ENCODE results near the gene SHFL.

SHFL gene

GRCh38 chr19:10124429-10124828, 38.3 kb downstream of the SHFL start:
- H3K4me3 ChIP-seq (ENCODE audit: low read length), result no peak overlapping the region
- H3K4me1 ChIP-seq (ENCODE audit: insufficient read depth, low read length), result no peaks in the 10 kb centered on the region
- H3K9ac ChIP-seq (ENCODE audit: low read depth, low read length), result no peak overlapping the region
- peaks cover 20% of the 10 kb centered on the region for H3K36me3 ChIP-seq (ENCODE audit: insufficient read depth, low read depth, low read length)
- H3K27me3 ChIP-seq (ENCODE audit: insufficient read depth, low read length), result no peaks in the 10 kb centered on the region
- H3K9me3 ChIP-seq (ENCODE audit: insufficient read depth, low read depth, low read length), result no peaks in the 10 kb centered on the region
- no peak overlapping the region for H3K27ac ChIP-seq (ENCODE audit: low read length)

- H3K27me3 ChIP-seq (ENCODE audit: insufficient read depth, low read length), result no peaks in the 10 kb centered on the region
- peaks cover 37% of the 10 kb centered on the region for H3K36me3 ChIP-seq (ENCODE audit: insufficient read depth, low read depth, low read length)
- no peak overlapping the region for H3K27ac ChIP-seq (ENCODE audit: low read length)
- H3K4me3 ChIP-seq (ENCODE audit: low read length), result no peak overlapping the region
- H3K9me3 ChIP-seq (ENCODE audit: insufficient read depth, low read depth, low read length), result no peaks in the 10 kb centered on the region
- H3K4me1 ChIP-seq (ENCODE audit: insufficient read depth, low read length), result no peaks in the 10 kb centered on the region
- H3K9ac ChIP-seq (ENCODE audit: low read depth, low read length), result no peak overlapping the region
Observed at GRCh38 chr19:10126213-10126639, 40.1 kb downstream of the SHFL start.

- H3K9me3 ChIP-seq (ENCODE audit: insufficient read depth, low read depth, low read length), result no peaks in the 10 kb centered on the region
- peaks cover 90% of the 10 kb centered on the region for H3K36me3 ChIP-seq (ENCODE audit: insufficient read depth, low read depth, low read length)
- H3K27me3 ChIP-seq (ENCODE audit: insufficient read depth, low read length), result no peaks in the 10 kb centered on the region
- H3K4me1 ChIP-seq (ENCODE audit: insufficient read depth, low read length), result no peaks in the 10 kb centered on the region
- H3K27ac ChIP-seq (ENCODE audit: low read length), result no peak overlapping the region
- no peak overlapping the region for H3K9ac ChIP-seq (ENCODE audit: low read depth, low read length)
- H3K4me3 ChIP-seq (ENCODE audit: low read length), result no peak overlapping the region
Observed at GRCh38 chr19:10132905-10133304, 46.8 kb downstream of the SHFL start.

- Histone ChIP-seq H3K4me3 (ENCODE audit: low read length) (no peak overlapping the region), H3K27ac (ENCODE audit: low read length) (no peak overlapping the region), H3K36me3 (ENCODE audit: insufficient read depth, low read depth, low read length) (peaks cover 93% of the 10 kb centered on the region), H3K9ac (ENCODE audit: low read depth, low read length) (no peak overlapping the region), H3K9me3 (ENCODE audit: insufficient read depth, low read depth, low read length) (no peaks in the 10 kb centered on the region), H3K27me3 (ENCODE audit: insufficient read depth, low read length) (no peaks in the 10 kb centered on the region), H3K4me1 (ENCODE audit: insufficient read depth, low read length) (no peaks in the 10 kb centered on the region)
Observed at GRCh38 chr19:10133596-10133995, 47.5 kb downstream of the SHFL start.

GRCh38 chr19:10134040-10134439, 47.9 kb downstream of the SHFL start:
- no peak overlapping the region for H3K9ac ChIP-seq (ENCODE audit: low read depth, low read length)
- no peak overlapping the region for H3K4me3 ChIP-seq (ENCODE audit: low read length)
- H3K27ac ChIP-seq (ENCODE audit: low read length), result no peak overlapping the region
- H3K9me3 ChIP-seq (ENCODE audit: insufficient read depth, low read depth, low read length), result no peaks in the 10 kb centered on the region
- H3K4me1 ChIP-seq (ENCODE audit: insufficient read depth, low read length), result no peaks in the 10 kb centered on the region
- peaks cover 95% of the 10 kb centered on the region for H3K36me3 ChIP-seq (ENCODE audit: insufficient read depth, low read depth, low read length)
- H3K27me3 ChIP-seq (ENCODE audit: insufficient read depth, low read length), result no peaks in the 10 kb centered on the region

GRCh38 chr19:10135551-10136334, 49.6 kb downstream of the SHFL start:
- H3K27me3 ChIP-seq (ENCODE audit: insufficient read depth, low read length), result no peaks in the 10 kb centered on the region
- H3K27ac ChIP-seq (ENCODE audit: low read length), result no peak overlapping the region
- no peak overlapping the region for H3K4me3 ChIP-seq (ENCODE audit: low read length)
- H3K9ac ChIP-seq (ENCODE audit: low read depth, low read length), result no peak overlapping the region
- no peaks in the 10 kb centered on the region for H3K4me1 ChIP-seq (ENCODE audit: insufficient read depth, low read length)
- peaks cover 99% of the 10 kb centered on the region for H3K36me3 ChIP-seq (ENCODE audit: insufficient read depth, low read depth, low read length)
- no peaks in the 10 kb centered on the region for H3K9me3 ChIP-seq (ENCODE audit: insufficient read depth, low read depth, low read length)

DNA sequence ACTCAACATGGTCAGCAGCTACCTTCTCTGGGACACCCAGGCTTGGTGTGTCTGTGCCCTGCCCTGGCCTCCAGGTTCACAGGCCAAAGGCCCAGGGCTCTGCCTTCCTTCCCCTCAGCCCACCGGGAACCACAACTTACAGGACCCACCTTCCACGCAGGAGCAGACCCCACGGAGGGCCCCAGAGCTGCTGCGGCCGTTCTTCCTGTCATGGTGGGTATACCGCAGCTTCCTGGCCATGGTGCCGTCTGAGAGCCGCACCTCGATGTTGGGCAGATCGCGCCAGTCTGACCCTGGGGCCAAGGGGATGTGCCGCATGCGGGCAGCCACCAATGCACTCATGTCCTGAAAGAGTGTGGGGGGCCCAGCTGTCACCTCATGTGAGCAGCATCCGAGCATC, 50.8 kb downstream of the SHFL start:
- H3K9ac ChIP-seq (ENCODE audit: low read depth, low read length), result no peak overlapping the region
- no peaks in the 10 kb centered on the region for H3K4me1 ChIP-seq (ENCODE audit: insufficient read depth, low read length)
- H3K4me3 ChIP-seq (ENCODE audit: low read length), result no peak overlapping the region
- no peak overlapping the region for H3K27ac ChIP-seq (ENCODE audit: low read length)
- peaks cover 99% of the 10 kb centered on the region for H3K36me3 ChIP-seq (ENCODE audit: insufficient read depth, low read depth, low read length)
- no peaks in the 10 kb centered on the region for H3K9me3 ChIP-seq (ENCODE audit: insufficient read depth, low read depth, low read length)
- H3K27me3 ChIP-seq (ENCODE audit: insufficient read depth, low read length), result no peaks in the 10 kb centered on the region

- H3K4me1 ChIP-seq (ENCODE audit: insufficient read depth, low read length), result no peaks in the 10 kb centered on the region
- H3K4me3 ChIP-seq (ENCODE audit: low read length), result no peak overlapping the region
- no peak overlapping the region for H3K9ac ChIP-seq (ENCODE audit: low read depth, low read length)
- no peak overlapping the region for H3K27ac ChIP-seq (ENCODE audit: low read length)
- no peaks in the 10 kb centered on the region for H3K27me3 ChIP-seq (ENCODE audit: insufficient read depth, low read length)
- no peaks in the 10 kb centered on the region for H3K9me3 ChIP-seq (ENCODE audit: insufficient read depth, low read depth, low read length)
- H3K36me3 ChIP-seq (ENCODE audit: insufficient read depth, low read depth, low read length), result peaks cover 100% of the 10 kb centered on the region
Observed at GRCh38 chr19:10137751-10138682, 51.9 kb downstream of the SHFL start.

DNA sequence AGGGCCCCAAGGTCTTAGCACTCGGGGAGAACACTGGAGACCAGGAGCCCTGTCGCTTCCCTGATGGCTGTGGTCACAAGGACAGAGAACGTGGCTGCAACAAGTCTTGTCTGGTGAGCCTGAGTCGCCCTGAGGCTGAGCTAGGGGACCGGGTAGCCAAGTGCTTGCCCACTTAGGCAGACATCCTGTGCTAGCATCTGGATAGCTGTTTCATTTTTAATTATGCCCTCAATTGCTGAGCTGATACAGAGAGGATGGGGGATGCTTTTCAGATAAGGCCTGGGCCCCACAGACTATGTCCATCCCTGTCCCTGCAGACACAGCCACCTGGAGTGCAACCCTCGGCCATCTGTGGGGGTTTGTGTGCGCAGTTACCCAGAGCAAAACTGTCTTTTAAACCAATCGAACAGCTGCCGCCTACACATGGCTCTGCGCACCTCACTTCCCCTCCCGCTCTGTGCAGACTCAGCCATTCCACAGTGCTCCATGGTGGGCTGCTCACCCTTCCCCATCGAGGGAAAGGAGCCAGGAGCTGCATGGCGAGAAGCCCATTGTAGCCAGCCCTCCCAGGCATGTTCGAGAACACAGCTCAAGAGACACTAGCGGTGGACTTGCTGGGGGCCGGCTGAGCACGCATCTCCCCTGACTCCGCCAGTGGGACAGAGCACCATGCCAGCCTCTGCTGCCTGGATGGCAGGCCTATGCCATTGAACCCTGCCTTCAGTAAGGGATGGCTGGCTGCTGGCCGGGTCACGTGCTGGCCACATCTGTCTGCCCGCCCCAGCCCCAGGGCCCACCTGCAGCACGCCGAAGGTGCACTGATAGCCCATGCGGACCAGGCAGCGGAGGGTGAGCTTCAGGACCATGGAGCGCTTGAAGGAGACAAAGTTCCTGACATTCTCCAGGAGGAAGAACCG, 53.0 kb downstream of the SHFL start:
- H3K27ac ChIP-seq (ENCODE audit: low read length), result no peak overlapping the region
- H3K9ac ChIP-seq (ENCODE audit: low read depth, low read length), result no peak overlapping the region
- H3K4me1 ChIP-seq (ENCODE audit: insufficient read depth, low read length), result no peaks in the 10 kb centered on the region
- peaks cover 100% of the 10 kb centered on the region for H3K36me3 ChIP-seq (ENCODE audit: insufficient read depth, low read depth, low read length)
- no peak overlapping the region for H3K4me3 ChIP-seq (ENCODE audit: low read length)
- no peaks in the 10 kb centered on the region for H3K9me3 ChIP-seq (ENCODE audit: insufficient read depth, low read depth, low read length)
- H3K27me3 ChIP-seq (ENCODE audit: insufficient read depth, low read length), result no peaks in the 10 kb centered on the region

- Histone ChIP-seq H3K27ac (ENCODE audit: low read length) (no peak overlapping the region), H3K36me3 (ENCODE audit: insufficient read depth, low read depth, low read length) (peaks cover 100% of the 10 kb centered on the region), H3K27me3 (ENCODE audit: insufficient read depth, low read length) (no peaks in the 10 kb centered on the region)
Observed at GRCh38 chr19:10139952-10140351, 53.8 kb downstream of the SHFL start.

DNA sequence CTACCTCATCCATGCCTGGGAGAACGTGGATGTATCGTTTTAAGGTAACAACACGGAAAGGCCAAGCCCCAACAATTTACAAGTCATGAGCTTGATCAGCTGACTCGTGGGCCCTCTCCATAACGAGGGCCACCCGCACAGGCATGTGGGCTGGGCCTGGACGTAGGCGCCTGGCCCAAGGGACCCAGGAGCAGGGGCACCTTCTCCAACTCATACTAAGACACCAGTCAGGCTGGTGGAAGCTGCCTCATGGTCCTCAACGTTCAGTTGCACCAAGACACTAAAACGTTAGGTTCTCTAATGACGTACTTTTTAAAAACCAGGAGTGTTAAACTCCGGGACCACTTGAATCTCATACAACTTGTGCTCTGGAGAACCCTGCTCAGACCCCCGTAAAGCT, 55.4 kb downstream of the SHFL start:
- H3K4me3 ChIP-seq (ENCODE audit: low read length), result no peak overlapping the region
- H3K4me1 ChIP-seq (ENCODE audit: insufficient read depth, low read length), result no peaks in the 10 kb centered on the region
- no peak overlapping the region for H3K27ac ChIP-seq (ENCODE audit: low read length)
- H3K27me3 ChIP-seq (ENCODE audit: insufficient read depth, low read length), result no peaks in the 10 kb centered on the region
- H3K36me3 ChIP-seq (ENCODE audit: insufficient read depth, low read depth, low read length), result peaks cover 100% of the 10 kb centered on the region
- H3K9ac ChIP-seq (ENCODE audit: low read depth, low read length), result no peak overlapping the region
- H3K9me3 ChIP-seq (ENCODE audit: insufficient read depth, low read depth, low read length), result no peaks in the 10 kb centered on the region

More at GRCh38 chr19:10139952-10140351, 53.8 kb downstream of the SHFL start:
- Histone ChIP-seq H3K9me3 (ENCODE audit: insufficient read depth, low read depth, low read length) (no peaks in the 10 kb centered on the region), H3K4me1 (ENCODE audit: insufficient read depth, low read length) (no peaks in the 10 kb centered on the region), H3K9ac (ENCODE audit: low read depth, low read length) (no peak overlapping the region), H3K4me3 (ENCODE audit: low read length) (no peak overlapping the region)
